Measurements from ENCODE around the gene PRR35. TPM values are rescaled to one million over a fixed set of nuclear protein-coding genes. Genes with fewer than 3 reads are reported as not detected.
A peak's percentile ranks its signal among the peaks of the same experiment; 100 is the strongest.

The PRR35 gene
- total and polyA plus RNA-seq, 2 experiments from 2014 or later: 0.66 TPM; not detected in 1

GRCh38 chr16:534856-535445, 25.2 kb upstream of the PRR35 start:
- DNase-seq (ENCODE audit: low read depth in 1 of 2, low spot score in 1 of 2): no peak
- TF ChIP-seq CTCF (IDR thresholded peaks at IDR 0.05; ENCODE audit: low read depth, low read length): no peak
- H3K36me3 ChIP-seq: no peaks in the 10 kb centered on the region
- no peak overlapping the region for H3K4me3 ChIP-seq
- H3K27me3 ChIP-seq: no peaks in the 10 kb centered on the region
- H3K9me3 ChIP-seq (ENCODE audit: low read depth): no peaks in the 10 kb centered on the region
- peaks cover 4% of the 10 kb centered on the region for H3K4me1 ChIP-seq (ENCODE audit: low read depth)
- H3K27ac ChIP-seq: no peak overlapping the region

GRCh38 chr16:535446-536405, 24.5 kb upstream of the PRR35 start:
- H3K4me1 ChIP-seq (ENCODE audit: low read depth): peaks cover 4% of the 10 kb centered on the region

GRCh38 chr16:536746-537145, 23.4 kb upstream of the PRR35 start:
- Histone ChIP-seq H3K27me3 (no peaks in the 10 kb centered on the region), H3K4me1 (ENCODE audit: low read depth) (peaks cover 4% of the 10 kb centered on the region), H3K4me3 (no peak overlapping the region), H3K9me3 (ENCODE audit: low read depth) (no peaks in the 10 kb centered on the region), H3K27ac (no peak overlapping the region), H3K36me3 (no peaks in the 10 kb centered on the region)
- TF ChIP-seq CTCF (IDR thresholded peaks at IDR 0.05; ENCODE audit: low read depth, low read length): no peak
- no peak for DNase-seq (ENCODE audit: low read depth in 1 of 2, low spot score in 1 of 2)

More at GRCh38 chr16:535446-536405, 24.5 kb upstream of the PRR35 start:
- no peak for DNase-seq (ENCODE audit: low read depth in 1 of 2, low spot score in 1 of 2)
- H3K9me3 ChIP-seq (ENCODE audit: low read depth): no peaks in the 10 kb centered on the region
- no peak for TF ChIP-seq CTCF (IDR thresholded peaks at IDR 0.05; ENCODE audit: low read depth, low read length)
- no peak overlapping the region for H3K4me3 ChIP-seq
- H3K27me3 ChIP-seq: no peaks in the 10 kb centered on the region
- H3K36me3 ChIP-seq: no peaks in the 10 kb centered on the region
- no peak overlapping the region for H3K27ac ChIP-seq

- no peaks in the 10 kb centered on the region for H3K27me3 ChIP-seq
- H3K4me3 ChIP-seq: no peak overlapping the region
- peaks cover 4% of the 10 kb centered on the region for H3K4me1 ChIP-seq (ENCODE audit: low read depth)
- H3K9me3 ChIP-seq (ENCODE audit: low read depth): no peaks in the 10 kb centered on the region
- peak; percentile 7 for TF ChIP-seq CTCF (IDR thresholded peaks at IDR 0.05; ENCODE audit: low read depth, low read length)
- no peak for DNase-seq (ENCODE audit: low read depth in 1 of 2, low spot score in 1 of 2)
- H3K27ac ChIP-seq: no peak overlapping the region
- H3K36me3 ChIP-seq: no peaks in the 10 kb centered on the region
Measured at GRCh38 chr16:537415-538335, 22.5 kb upstream of the PRR35 start.

GRCh38 chr16:539901-540530, 20.2 kb upstream of the PRR35 start:
- no peak for TF ChIP-seq CTCF (IDR thresholded peaks at IDR 0.05; ENCODE audit: low read depth, low read length)
- H3K4me1 ChIP-seq (ENCODE audit: low read depth): no peaks in the 10 kb centered on the region
- H3K4me3 ChIP-seq: no peak overlapping the region
- H3K27ac ChIP-seq: no peak overlapping the region
- no peaks in the 10 kb centered on the region for H3K36me3 ChIP-seq
- no peaks in the 10 kb centered on the region for H3K27me3 ChIP-seq
- no peaks in the 10 kb centered on the region for H3K9me3 ChIP-seq (ENCODE audit: low read depth)
- no peak for DNase-seq (ENCODE audit: low read depth in 1 of 2, low spot score in 1 of 2)

Measured in cardiac muscle cell (in vitro differentiated cells and primary cell).